Endothelial cell of umbilical vein (primary cell): Measurements from ENCODE around the gene DLAT. TPM values are rescaled to one million over a fixed set of nuclear protein-coding genes. Genes with fewer than 3 reads are reported as not detected.

Experiments used
- BruUV-seq: library from RNA; stranded (reverse); fragments of 400-500 nt; replicated peaks from 2 replicates; lab custom pipeline; 2021; lab: Mats Ljungman, UMichigan
- CTCF ChIA-PET: fragments of 300-600, 350-600 bp; sonication (Branson Sonifier 250); formaldehyde crosslinking; loops from one replicate; lab custom pipeline; 2021; ENCODE audit warnings: antibody characterized with exemption, inconsistent platforms; lab: Charles Lee
- POLR2A ChIA-PET: fragments of 300-600, 350-600 bp; sonication (Branson Sonifier 250); formaldehyde crosslinking; loops from one replicate; lab custom pipeline; 2021; ENCODE audit warnings: antibody characterized with exemption, inconsistent platforms; lab: Charles Lee
- DNase-seq: peaks from one replicate; pipeline ENCODE4 v3.0.0-alpha.2; 2011; ENCODE audit warnings: low read depth, low spot score
- FAIRE-seq: peaks from 2 replicates; lab custom pipeline; 2011; peaks lifted over from hg19 to GRCh38; lab: Jason Lieb, UNC
- H2AFZ ChIP-seq: 2 replicates; pipeline ENCODE4 v1.6.0; 2012; ENCODE audit warnings: low read depth, low read length, control low read depth, inconsistent platforms
- H3K27ac ChIP-seq: 2 replicates; pipeline ENCODE4 v1.5.1; 2011; ENCODE audit warnings: low read depth, mild to moderate bottlenecking, control low read depth, low read length, moderate library complexity; ENCODE audit not compliant: insufficient read depth
- H3K27me3 ChIP-seq, 2 experiments: 2 replicates each; pipeline versions ENCODE4 v1.6.0 to v1.6.1; 2011; ENCODE audit warnings: low read length in 2 of 2, mixed read lengths in 1 of 2; ENCODE audit not compliant: control insufficient read depth in 2 of 2, insufficient read depth in 2 of 2
- H3K36me3 ChIP-seq, 2 experiments: 2 replicates in 1 of 2; 3 replicates in 1 of 2; pipeline ENCODE4 v1.5.1; 2011; ENCODE audit warnings: low read length in 2 of 2, mild to moderate bottlenecking in 1 of 2, moderate library complexity in 1 of 2; ENCODE audit not compliant: control insufficient read depth in 2 of 2, insufficient read depth in 2 of 2; ENCODE audit errors: extremely low read depth in 1 of 2
- H3K4me1 ChIP-seq: 3 replicates; pipeline ENCODE4 v1.5.1; 2011; ENCODE audit warnings: mild to moderate bottlenecking, low read length; ENCODE audit not compliant: control insufficient read depth, insufficient read depth; ENCODE audit errors: extremely low read depth
- H3K4me2 ChIP-seq: 2 replicates; pipeline ENCODE4 v1.6.1; 2011; ENCODE audit warnings: low read length, control low read depth, mixed read lengths; ENCODE audit not compliant: insufficient read depth
- H3K4me3 ChIP-seq, 3 experiments: fragments of 200-600 bp in 1 of 3; sonication (generic), shearing (Covaris generic) in 1 of 3; replicated peaks in 1 of 3; 2 replicates each; pipeline ENCODE4 v1.5.1; 2011 to 2016; ENCODE audit warnings: control low read depth in 3 of 3, low read length in 3 of 3, mild to moderate bottlenecking in 2 of 3, inconsistent platforms in 1 of 3, low read depth in 1 of 3, moderate library complexity in 1 of 3; ENCODE audit not compliant: insufficient read depth in 1 of 3
- H3K79me2 ChIP-seq: 2 replicates; pipeline ENCODE4 v1.6.0; 2012; ENCODE audit warnings: low read length, inconsistent platforms; ENCODE audit not compliant: control insufficient read depth, insufficient read depth
- H3K9ac ChIP-seq: replicated peaks from 2 replicates; pipeline ENCODE3; 2011; ENCODE audit warnings: low read length, control low read depth; ENCODE audit not compliant: insufficient read depth; ENCODE audit errors: extremely low read depth
- H3K9me1 ChIP-seq: replicated peaks from 3 replicates; pipeline ENCODE4 v1.6.0; 2011; ENCODE audit warnings: mild to moderate bottlenecking, low read length; ENCODE audit not compliant: control insufficient read depth, insufficient read depth; ENCODE audit errors: extremely low read depth
- H3K9me3 ChIP-seq: replicated peaks from 2 replicates; pipeline ENCODE4 v1.5.1; 2012; ENCODE audit warnings: low read length, inconsistent platforms; ENCODE audit not compliant: control insufficient read depth, insufficient read depth
- H4K20me1 ChIP-seq: replicated peaks from 2 replicates; pipeline ENCODE3; 2011; ENCODE audit warnings: mild to moderate bottlenecking, low read length; ENCODE audit not compliant: control insufficient read depth, insufficient read depth; ENCODE audit errors: extremely low read depth
- EZH2 ChIP-seq: IDR thresholded peaks from 2 replicates; pipeline ENCODE4 v1.6.1; 2012; ENCODE audit warnings: borderline replicate concordance, low read depth, mild to moderate bottlenecking, moderate library complexity, low read length, inconsistent platforms; ENCODE audit not compliant: severe bottlenecking
- FOS ChIP-seq: IDR thresholded peaks from 2 replicates; pipeline ENCODE4 v1.6.1; 2011; ENCODE audit warnings: mild to moderate bottlenecking, low read length, moderate library complexity, borderline replicate concordance; ENCODE audit not compliant: insufficient read depth
- GATA2 ChIP-seq: IDR thresholded peaks from 2 replicates; pipeline ENCODE4 v1.7.0; 2011; ENCODE audit warnings: low read depth, mild to moderate bottlenecking, moderate library complexity, mixed read lengths, low read length; ENCODE audit not compliant: insufficient read length, insufficient read depth
- MYC ChIP-seq: IDR thresholded peaks from one replicate; pipeline ENCODE4 v1.6.1; 2011; ENCODE audit warnings: mild to moderate bottlenecking, low read depth, low read length
- POLR2A ChIP-seq: IDR thresholded peaks from 2 replicates; pipeline ENCODE4 v1.6.1; 2012; ENCODE audit warnings: low read depth, mild to moderate bottlenecking, control low read depth, low read length
- dilution Hi-C: fragments of 300-500 bp; cut with MboI; formaldehyde crosslinking; loops from one replicate; pipeline ENCODE4 v1.15.0; 2019; ENCODE audit warnings: low sequenced_read_pairs; ENCODE audit not compliant: extremely low pct_ligation_motif_present
- intact Hi-C: fragments of 100-400 bp; cut with micrococcal nuclease; formaldehyde crosslinking; loops from one replicate; pipeline ENCODE4 v1.10.0; 2022
- polyA plus RNA-seq, 4 experiments: library from polyadenylated mRNA; depleted of rRNA in 3 of 4; stranded (reverse) in 3 of 4; unstranded in 1 of 4; fragments of >200 nt; gene quantifications; 2 replicates each; pipeline versions ENCODE4 v1.2.1 to v1.2.3, GENCODE V29; 2011 to 2012; ENCODE audit warnings: missing spikeins in 1 of 4
- small RNA-seq: library from RNA; depleted of rRNA; stranded (forward); fragments of <200 nt; gene quantifications from one replicate; pipeline ENCODE3, GENCODE V24; 2012; ENCODE audit warnings: low replicate concordance, low read depth; ENCODE audit not compliant: insufficient read depth, insufficient read length
- total RNA-seq: library from RNA; stranded (reverse); gene quantifications from 2 replicates; pipeline ENCODE4 v1.2.3, GENCODE V29; 2021

Gene DLAT
- total and polyA plus RNA-seq, 2 donors (not counting 3 experiments of a cell fraction or from before 2014, with no cell fraction given) = 13.3 to 41.3 TPM

- Histone ChIP-seq H3K4me1 (no peaks in the 10 kb centered on the region), H3K9ac (no peak overlapping the region), H3K4me3 (no peak overlapping the region), H2AFZ (no peak overlapping the region), H3K4me2 (no peak overlapping the region), H3K27me3 (no peaks in the 10 kb centered on the region), H3K79me2 (no peaks in the 10 kb centered on the region), H3K36me3 (no peaks in the 10 kb centered on the region), H3K9me3 (no peaks in the 10 kb centered on the region), H3K27ac (no peak overlapping the region), H3K9me1 (no peaks in the 10 kb centered on the region), H4K20me1 (no peaks in the 10 kb centered on the region)
- TF ChIP-seq FOS (no peak), GATA2 (no peak), EZH2 (no peak), MYC (no peak), POLR2A (no peak)
- CTCF ChIA-PET = interaction anchor here (0.6 to 4.4 kb wide), 2 partner anchors 8 to 58 kb away, joined by 3 to 34 read pairs; no protein-coding TSS in a partner anchor
- POLR2A ChIA-PET = no interaction called here
- no TSS peak for BruUV-seq
- dilution Hi-C loops (no loop called here), intact Hi-C loops (no loop called here)
- FAIRE-seq (no peak), DNase-seq (no peak)
Observed at GRCh38 chr11:112106070-112106469, 80.9 kb downstream of the DLAT start.

Small RNA genes within 50 kb of the gene (small RNA-seq; reads per million reads assigned to genes)
- not detected for gene AP000907.3
- gene RNU6-893P = not detected

Other genes with a start within 250 kb of the DLAT start
- gene ALG9, start 153.8 kb upstream of the DLAT start, total RNA-seq = 29.1 and 33.5 TPM in 2 replicates
- gene ALG9, start 153.8 kb upstream of the DLAT start, polyA plus RNA-seq = 29.4 TPM in 2 replicates
- gene FDXACB1, start 146.2 kb upstream of the DLAT start, total RNA-seq = 1.4 and 3.3 TPM in 2 replicates
- 1.1 and 1.3 TPM in 2 replicates for gene FDXACB1, start 146.2 kb upstream of the DLAT start, polyA plus RNA-seq
- 7.4 TPM in 2 replicates for gene CFAP68, start 145.9 kb upstream of the DLAT start, total RNA-seq
- gene CFAP68, start 145.9 kb upstream of the DLAT start, polyA plus RNA-seq = 9.0 and 10.6 TPM in 2 replicates
- not detected in 2 replicates for gene CRYAB, start 113.6 kb upstream of the DLAT start, total RNA-seq
- 0.32 and 0.48 TPM in 2 replicates for gene CRYAB, start 113.6 kb upstream of the DLAT start, polyA plus RNA-seq
- not detected in 2 replicates for gene HSPB2, start 112.7 kb upstream of the DLAT start, total RNA-seq
- gene HSPB2, start 112.7 kb upstream of the DLAT start, polyA plus RNA-seq = not detected in 2 replicates
- gene C11orf52, start 106.5 kb upstream of the DLAT start, total RNA-seq = 0.31 and 0.99 TPM in 2 replicates
- gene C11orf52, start 106.5 kb upstream of the DLAT start, polyA plus RNA-seq = 0.76 and 1.2 TPM in 2 replicates
- gene DIXDC1, start 88.1 kb upstream of the DLAT start, total RNA-seq = 18.6 and 20.0 TPM in 2 replicates
- gene DIXDC1, start 88.1 kb upstream of the DLAT start, polyA plus RNA-seq = 6.4 and 8.0 TPM in 2 replicates
- gene PIH1D2, start 48.6 kb downstream of the DLAT start, total RNA-seq = 1.3 and 1.8 TPM in 2 replicates
- 0.49 and 0.51 TPM in 2 replicates for gene PIH1D2, start 48.6 kb downstream of the DLAT start, polyA plus RNA-seq
- 16.7 and 18.5 TPM in 2 replicates for gene NKAPD1, start 48.9 kb downstream of the DLAT start, total RNA-seq
- 5.2 and 7.2 TPM in 2 replicates for gene NKAPD1, start 48.9 kb downstream of the DLAT start, polyA plus RNA-seq
- 64.1 and 77.0 TPM in 2 replicates for gene TIMM8B, start 61.3 kb downstream of the DLAT start, total RNA-seq
- 110 and 120 TPM in 2 replicates for gene TIMM8B, start 61.3 kb downstream of the DLAT start, polyA plus RNA-seq
- gene SDHD, start 61.5 kb downstream of the DLAT start, total RNA-seq = 72.3 and 79.0 TPM in 2 replicates
- 169 and 190 TPM in 2 replicates for gene SDHD, start 61.5 kb downstream of the DLAT start, polyA plus RNA-seq
- 1.5 and 1.6 TPM in 2 replicates for gene IL18, start 138.7 kb downstream of the DLAT start, total RNA-seq
- gene IL18, start 138.7 kb downstream of the DLAT start, polyA plus RNA-seq = 0.29 and 0.73 TPM in 2 replicates
- 0.46 TPM in 1 of 2 replicates, not detected in the other for gene TEX12, start 142.0 kb downstream of the DLAT start, total RNA-seq
- gene TEX12, start 142.0 kb downstream of the DLAT start, polyA plus RNA-seq = not detected in 2 replicates
- gene BCO2, start 150.1 kb downstream of the DLAT start, total RNA-seq = 1.4 and 1.9 TPM in 2 replicates
- gene BCO2, start 150.1 kb downstream of the DLAT start, polyA plus RNA-seq = 0.58 and 0.60 TPM in 2 replicates
- 41.9 and 45.7 TPM in 2 replicates for gene PTS, start 201.0 kb downstream of the DLAT start, total RNA-seq
- 19.8 and 29.1 TPM in 2 replicates for gene PTS, start 201.0 kb downstream of the DLAT start, polyA plus RNA-seq
- not detected in 2 replicates for gene PLET1, start 235.5 kb downstream of the DLAT start, total RNA-seq
- not detected in 2 replicates for gene PLET1, start 235.5 kb downstream of the DLAT start, polyA plus RNA-seq